ENCODE measurements around the gene GRIN1.

DNA sequence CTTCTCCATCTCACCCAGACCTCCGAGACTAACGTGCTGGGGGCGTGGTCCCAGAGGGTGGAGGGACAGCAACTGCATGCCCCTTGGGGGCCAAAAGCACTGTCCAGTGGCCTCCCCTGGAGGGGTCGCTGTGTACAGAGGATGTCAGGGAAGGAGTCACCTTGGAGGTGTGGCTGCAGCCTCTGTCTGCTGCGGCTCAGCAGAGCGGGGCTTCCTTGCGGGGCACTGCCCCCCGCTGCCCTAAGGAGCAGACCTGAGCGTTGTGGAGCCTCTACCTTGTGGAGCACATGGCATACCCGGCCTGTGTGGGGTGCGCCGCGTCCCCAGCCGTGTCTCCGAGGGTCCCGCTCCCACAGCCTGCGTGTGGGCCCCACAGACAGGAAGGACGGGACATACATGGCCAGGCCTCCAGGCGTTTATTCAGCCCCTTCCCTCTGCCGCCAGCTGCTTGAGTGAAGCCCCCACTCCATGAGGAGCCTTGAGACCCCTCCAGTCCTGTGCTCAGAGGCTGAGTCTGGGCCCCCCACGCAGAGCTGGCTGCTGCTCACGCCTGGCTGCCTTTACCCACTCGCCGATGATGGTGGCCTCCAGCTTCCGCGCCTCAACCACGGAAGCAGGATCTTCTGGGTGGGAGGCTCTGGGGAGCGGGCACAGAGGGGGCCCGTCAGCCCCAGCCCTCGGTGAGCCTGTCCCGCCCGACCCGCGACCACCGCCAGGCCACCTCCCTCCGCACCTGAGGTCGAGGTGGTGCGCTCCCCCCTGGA, 28.6 kb upstream of the GRIN1 start:
- TF ChIP-seq, protein P1, sequence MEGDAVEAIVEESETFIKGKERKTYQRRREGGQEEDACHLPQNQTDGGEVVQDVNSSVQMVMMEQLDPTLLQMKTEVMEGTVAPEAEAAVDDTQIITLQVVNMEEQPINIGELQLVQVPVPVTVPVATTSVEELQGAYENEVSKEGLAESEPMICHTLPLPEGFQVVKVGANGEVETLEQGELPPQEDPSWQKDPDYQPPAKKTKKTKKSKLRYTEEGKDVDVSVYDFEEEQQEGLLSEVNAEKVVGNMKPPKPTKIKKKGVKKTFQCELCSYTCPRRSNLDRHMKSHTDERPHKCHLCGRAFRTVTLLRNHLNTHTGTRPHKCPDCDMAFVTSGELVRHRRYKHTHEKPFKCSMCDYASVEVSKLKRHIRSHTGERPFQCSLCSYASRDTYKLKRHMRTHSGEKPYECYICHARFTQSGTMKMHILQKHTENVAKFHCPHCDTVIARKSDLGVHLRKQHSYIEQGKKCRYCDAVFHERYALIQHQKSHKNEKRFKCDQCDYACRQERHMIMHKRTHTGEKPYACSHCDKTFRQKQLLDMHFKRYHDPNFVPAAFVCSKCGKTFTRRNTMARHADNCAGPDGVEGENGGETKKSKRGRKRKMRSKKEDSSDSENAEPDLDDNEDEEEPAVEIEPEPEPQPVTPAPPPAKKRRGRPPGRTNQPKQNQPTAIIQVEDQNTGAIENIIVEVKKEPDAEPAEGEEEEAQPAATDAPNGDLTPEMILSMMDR (IDR thresholded peaks at IDR 0.05), result no peak
- TF ChIP-seq POLR2AphosphoS5 (IDR thresholded peaks at IDR 0.05), result no peak
